D721Med (cell line): Measurements from ENCODE around the gene USP8.

Experiments
- DNase-seq: peaks from one replicate; pipeline ENCODE4 v3.0.0; 2011; ENCODE audit warnings: low spot score; ENCODE audit not compliant: insufficient read length
- FAIRE-seq: peaks from 2 replicates; lab custom pipeline; 2011; peaks lifted over from hg19 to GRCh38; lab: Jason Lieb, UNC
- TF ChIP-seq, protein P1 (sequence below): IDR thresholded peaks from 2 replicates; pipeline ENCODE4 v1.5.1; 2012; ENCODE audit warnings: mild to moderate bottlenecking, control low read depth; ENCODE audit not compliant: insufficient read depth; ENCODE audit errors: missing control alignments

The USP8 gene

DNA sequence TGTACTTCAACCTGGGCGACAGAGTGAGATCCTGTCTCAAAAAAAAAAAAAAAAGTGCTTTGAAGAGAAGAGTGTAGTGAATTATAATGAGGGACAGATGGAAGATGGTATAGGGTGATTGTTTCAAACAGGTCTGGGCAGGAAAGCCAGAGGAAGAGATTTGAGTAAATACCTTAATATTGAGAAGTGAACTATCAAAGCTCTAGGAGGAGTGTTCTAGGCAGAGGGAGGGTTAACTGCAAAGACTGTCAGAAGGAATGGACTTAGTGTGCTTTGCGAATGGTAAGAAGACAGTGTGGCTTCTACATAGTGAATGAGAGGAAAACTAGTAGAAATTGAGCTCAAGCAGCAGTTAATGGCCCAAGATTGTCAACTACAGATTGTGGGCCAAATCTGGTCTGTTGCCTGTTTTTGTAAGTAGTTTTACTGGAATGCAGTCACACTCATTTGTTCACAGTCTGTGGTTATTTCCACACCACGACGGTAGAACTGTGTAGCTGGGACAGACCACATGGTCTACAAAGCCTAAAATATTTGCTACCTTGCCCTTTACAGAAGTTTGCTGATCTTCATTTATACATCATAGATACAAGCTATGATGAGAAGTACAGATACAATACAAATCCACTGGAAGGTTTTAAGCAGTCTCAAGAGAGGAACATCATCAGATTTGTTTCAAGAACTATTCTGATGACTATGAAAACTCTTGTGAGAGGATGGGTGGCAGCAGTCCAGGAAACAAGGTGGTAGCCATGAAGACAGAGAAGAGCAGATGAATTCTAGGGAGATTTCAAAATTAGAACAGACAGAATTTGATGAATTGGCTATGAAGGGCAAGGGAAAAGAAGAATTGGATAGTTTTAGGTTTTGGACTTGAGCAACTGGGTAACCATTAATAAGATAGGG lies 138.8 kb downstream of the USP8 start:
- TF ChIP-seq, protein P1, sequence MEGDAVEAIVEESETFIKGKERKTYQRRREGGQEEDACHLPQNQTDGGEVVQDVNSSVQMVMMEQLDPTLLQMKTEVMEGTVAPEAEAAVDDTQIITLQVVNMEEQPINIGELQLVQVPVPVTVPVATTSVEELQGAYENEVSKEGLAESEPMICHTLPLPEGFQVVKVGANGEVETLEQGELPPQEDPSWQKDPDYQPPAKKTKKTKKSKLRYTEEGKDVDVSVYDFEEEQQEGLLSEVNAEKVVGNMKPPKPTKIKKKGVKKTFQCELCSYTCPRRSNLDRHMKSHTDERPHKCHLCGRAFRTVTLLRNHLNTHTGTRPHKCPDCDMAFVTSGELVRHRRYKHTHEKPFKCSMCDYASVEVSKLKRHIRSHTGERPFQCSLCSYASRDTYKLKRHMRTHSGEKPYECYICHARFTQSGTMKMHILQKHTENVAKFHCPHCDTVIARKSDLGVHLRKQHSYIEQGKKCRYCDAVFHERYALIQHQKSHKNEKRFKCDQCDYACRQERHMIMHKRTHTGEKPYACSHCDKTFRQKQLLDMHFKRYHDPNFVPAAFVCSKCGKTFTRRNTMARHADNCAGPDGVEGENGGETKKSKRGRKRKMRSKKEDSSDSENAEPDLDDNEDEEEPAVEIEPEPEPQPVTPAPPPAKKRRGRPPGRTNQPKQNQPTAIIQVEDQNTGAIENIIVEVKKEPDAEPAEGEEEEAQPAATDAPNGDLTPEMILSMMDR, result no peak
- no peak for DNase-seq
- no peak for FAIRE-seq

DNA sequence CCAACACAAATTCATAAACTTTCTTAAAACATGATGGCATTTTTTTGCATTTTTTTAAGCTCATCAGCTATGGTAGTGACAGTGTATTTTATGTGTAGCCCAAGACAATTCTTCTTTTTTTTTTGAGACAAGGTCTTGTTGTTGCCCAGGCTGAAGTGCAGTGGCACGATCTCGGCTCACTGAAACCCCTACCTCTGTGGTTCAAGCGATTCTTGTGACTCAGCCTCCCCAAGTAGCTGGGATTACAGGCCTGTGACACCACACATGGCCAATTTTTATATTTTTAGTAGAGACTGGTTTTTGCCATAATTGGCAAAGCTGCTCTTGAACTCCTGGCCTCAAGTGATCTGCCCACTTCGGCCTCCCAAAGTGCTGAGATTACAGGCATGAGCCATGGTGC lies 139.6 kb downstream of the USP8 start:
- TF ChIP-seq, protein P1, result no peak
- no peak for DNase-seq
- no peak for FAIRE-seq
